Measurements from ENCODE around the gene ARHGAP9.

Gene ARHGAP9

GRCh38 chr12:57471661-57472060, 8.0 kb downstream of the ARHGAP9 start:
- H3K4me3 ChIP-seq (ENCODE audit: control insufficient read depth, low read depth, low read length): no peak overlapping the region
- no peak for TF ChIP-seq CTCF (conservative IDR thresholded peaks at IDR 0.05; ENCODE audit: control insufficient read depth, insufficient read depth, low read depth, low read length)
- no peak for DNase-seq (ENCODE audit: low read depth)

DNA sequence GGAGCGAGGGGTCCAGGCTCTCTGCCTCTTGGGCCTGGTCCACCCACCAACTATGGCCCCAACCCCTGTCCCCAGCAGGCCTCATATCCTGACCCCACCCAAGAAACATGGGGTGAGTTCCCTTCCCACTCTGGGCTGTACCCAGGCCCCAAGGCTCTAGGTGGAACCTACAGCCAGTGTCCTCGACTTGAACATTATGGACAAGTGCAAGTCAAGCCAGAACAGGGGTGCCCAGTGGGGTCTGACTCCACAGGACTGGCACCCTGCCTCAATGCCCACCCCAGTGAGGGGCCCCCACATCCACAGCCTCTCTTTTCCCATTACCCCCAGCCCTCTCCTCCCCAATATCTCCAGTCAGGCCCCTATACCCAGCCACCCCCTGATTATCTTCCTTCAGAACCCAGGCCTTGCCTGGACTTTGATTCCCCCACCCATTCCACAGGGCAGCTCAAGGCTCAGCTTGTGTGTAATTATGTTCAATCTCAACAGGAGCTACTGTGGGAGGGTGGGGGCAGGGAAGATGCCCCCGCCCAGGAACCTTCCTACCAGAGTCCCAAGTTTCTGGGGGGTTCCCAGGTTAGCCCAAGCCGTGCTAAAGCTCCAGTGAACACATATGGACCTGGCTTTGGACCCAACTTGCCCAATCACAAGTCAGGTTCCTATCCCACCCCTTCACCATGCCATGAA, 8.6 kb downstream of the ARHGAP9 start:
- DNase-seq (ENCODE audit: low read depth): no peak
- no peak overlapping the region for H3K4me3 ChIP-seq (ENCODE audit: control insufficient read depth, low read depth, low read length)
- TF ChIP-seq CTCF (conservative IDR thresholded peaks at IDR 0.05; ENCODE audit: control insufficient read depth, insufficient read depth, low read depth, low read length): no peak

- no peak for TF ChIP-seq CTCF (conservative IDR thresholded peaks at IDR 0.05; ENCODE audit: control insufficient read depth, insufficient read depth, low read depth, low read length)
- H3K4me3 ChIP-seq (ENCODE audit: control insufficient read depth, low read depth, low read length): no peak overlapping the region
- DNase-seq (ENCODE audit: low read depth): no peak
These were observed 9.2 kb downstream of the ARHGAP9 start for GRCh38 chr12:57470286-57470969.

- no peak for DNase-seq (ENCODE audit: low read depth)
- H3K4me3 ChIP-seq (ENCODE audit: control insufficient read depth, low read depth, low read length): no peak overlapping the region
- TF ChIP-seq CTCF (conservative IDR thresholded peaks at IDR 0.05; ENCODE audit: control insufficient read depth, insufficient read depth, low read depth, low read length): no peak
These were observed 10.1 kb downstream of the ARHGAP9 start for GRCh38 chr12:57469296-57470164.

DNA sequence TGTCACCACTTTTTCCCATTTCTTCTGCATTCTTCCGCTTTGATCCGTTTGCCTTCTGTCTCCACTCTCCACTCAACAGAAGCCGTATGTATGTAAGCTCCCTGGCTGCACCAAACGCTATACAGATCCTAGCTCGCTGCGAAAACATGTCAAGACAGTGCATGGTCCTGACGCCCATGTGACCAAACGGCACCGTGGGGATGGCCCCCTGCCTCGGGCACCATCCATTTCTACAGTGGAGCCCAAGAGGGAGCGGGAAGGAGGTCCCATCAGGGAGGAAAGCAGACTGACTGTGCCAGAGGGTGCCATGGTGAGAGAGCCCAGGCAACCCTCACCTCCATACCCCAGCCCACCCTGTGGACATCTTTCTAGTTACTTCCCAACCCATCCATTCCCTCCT, 11.8 kb downstream of the ARHGAP9 start:
- H3K4me3 ChIP-seq (ENCODE audit: control insufficient read depth, low read depth, low read length): no peak overlapping the region
- DNase-seq (ENCODE audit: low read depth): no peak
- no peak for TF ChIP-seq CTCF (conservative IDR thresholded peaks at IDR 0.05; ENCODE audit: control insufficient read depth, insufficient read depth, low read depth, low read length)

- no peak overlapping the region for H3K4me3 ChIP-seq (ENCODE audit: control insufficient read depth, low read depth, low read length)
- TF ChIP-seq CTCF (conservative IDR thresholded peaks at IDR 0.05; ENCODE audit: control insufficient read depth, insufficient read depth, low read depth, low read length): no peak
- DNase-seq (ENCODE audit: low read depth): no peak
These were observed 12.3 kb downstream of the ARHGAP9 start for GRCh38 chr12:57467212-57467874.
